ENCODE measurements around the gene PADI2.

Gene PADI2

GRCh38 chr1:17053086-17053684, 66.1 kb downstream of the PADI2 start:
- DNase-seq, result no peak

- DNase-seq, result no peak
Observed at GRCh38 chr1:17052641-17053040, 66.6 kb downstream of the PADI2 start.

GRCh38 chr1:17052038-17052437, 67.2 kb downstream of the PADI2 start:
- no peak for DNase-seq

- no peak for DNase-seq
Observed at GRCh38 chr1:17047924-17048323, 71.3 kb downstream of the PADI2 start.

- DNase-seq, result no peak
Observed at GRCh38 chr1:17046334-17046657, 73.0 kb downstream of the PADI2 start.

- peak; percentile 6 to 67 for DNase-seq
Observed at GRCh38 chr1:17045634-17046333, 73.5 kb downstream of the PADI2 start.

- DNase-seq, result no peak
Observed at GRCh38 chr1:17045150-17045549, 74.1 kb downstream of the PADI2 start.

- DNase-seq, result no peak
Observed at GRCh38 chr1:17043676-17044075, 75.6 kb downstream of the PADI2 start.

- no peak for DNase-seq
Observed at GRCh38 chr1:17040135-17040534, 79.1 kb downstream of the PADI2 start.

GRCh38 chr1:17039522-17039921, 79.7 kb downstream of the PADI2 start:
- DNase-seq, result no peak

GRCh38 chr1:17033481-17033880, 85.8 kb downstream of the PADI2 start:
- DNase-seq, result no peak

GRCh38 chr1:17032741-17033140, 86.5 kb downstream of the PADI2 start:
- DNase-seq, result no peak

- DNase-seq, result no peak
Observed at GRCh38 chr1:17031436-17031835, 87.8 kb downstream of the PADI2 start.

GRCh38 chr1:17030206-17030605, 89.0 kb downstream of the PADI2 start:
- DNase-seq, result no peak

- DNase-seq, result no peak
Observed at GRCh38 chr1:17028662-17029188, 90.5 kb downstream of the PADI2 start.

GRCh38 chr1:17027900-17028299, 91.4 kb downstream of the PADI2 start:
- DNase-seq, result no peak

GRCh38 chr1:17027403-17027802, 91.8 kb downstream of the PADI2 start:
- no peak for DNase-seq

- no peak for DNase-seq
Observed at GRCh38 chr1:17024721-17025120, 94.5 kb downstream of the PADI2 start.

GRCh38 chr1:17023573-17023972, 95.7 kb downstream of the PADI2 start:
- DNase-seq, result no peak

- DNase-seq, result no peak
Observed at GRCh38 chr1:17023102-17023501, 96.1 kb downstream of the PADI2 start.

GRCh38 chr1:17021896-17022295, 97.4 kb downstream of the PADI2 start:
- DNase-seq, result no peak

GRCh38 chr1:17020502-17020901, 98.7 kb downstream of the PADI2 start:
- DNase-seq, result no peak

- DNase-seq, result no peak
Observed at GRCh38 chr1:17018849-17019248, 100.4 kb downstream of the PADI2 start.

GRCh38 chr1:17017435-17017834, 101.8 kb downstream of the PADI2 start:
- no peak for DNase-seq
